Panc1 (cell line): ENCODE data around the gene ASB11.

Experiments
- SIN3A ChIP-seq: IDR thresholded peaks from 2 replicates; pipeline ENCODE4 v1.6.1; 2012; ENCODE audit warnings: low read depth, mild to moderate bottlenecking, low read length, moderate library complexity, borderline replicate concordance; ENCODE audit not compliant: insufficient read depth
- TF ChIP-seq, protein P1 (sequence below): fragments of 450-650 bp; IDR thresholded peaks from 2 replicates; pipeline ENCODE4 v1.5.1; 2017; ENCODE audit warnings: mild to moderate bottlenecking

DNA sequence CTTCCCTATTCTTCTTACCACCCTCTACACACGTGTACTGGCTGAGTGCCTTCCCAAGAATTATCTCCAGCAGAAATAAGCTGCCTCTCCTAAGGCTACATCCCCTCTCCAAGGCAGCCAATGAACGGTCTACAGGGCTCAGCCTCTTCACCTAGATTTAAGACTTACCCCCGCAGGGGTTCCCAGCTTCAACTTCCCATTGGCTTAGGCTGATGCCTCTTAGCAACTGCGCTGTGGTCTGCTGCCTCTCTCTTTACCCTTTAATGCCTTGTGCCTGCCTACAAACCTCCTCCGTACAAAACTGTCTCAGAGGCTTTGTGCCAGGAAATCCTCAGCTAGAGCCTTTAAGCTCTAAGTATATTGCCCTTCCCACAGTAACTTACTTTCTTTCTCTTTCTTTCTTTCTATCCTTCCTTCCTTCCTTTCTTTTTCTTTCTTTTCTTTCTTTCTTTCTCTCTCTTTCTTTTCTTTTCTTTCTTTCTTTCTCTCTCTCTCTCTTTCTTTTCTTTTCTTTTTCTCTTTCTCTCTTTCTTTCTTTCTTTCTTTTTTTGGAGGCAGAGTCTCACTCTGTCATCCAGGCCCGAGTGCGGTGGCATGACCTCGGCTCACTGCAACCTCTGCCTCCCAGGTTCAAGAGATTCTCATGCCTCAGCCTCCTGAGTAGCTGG, 35.0 kb upstream of the ASB11 start:
- TF ChIP-seq, protein P1, sequence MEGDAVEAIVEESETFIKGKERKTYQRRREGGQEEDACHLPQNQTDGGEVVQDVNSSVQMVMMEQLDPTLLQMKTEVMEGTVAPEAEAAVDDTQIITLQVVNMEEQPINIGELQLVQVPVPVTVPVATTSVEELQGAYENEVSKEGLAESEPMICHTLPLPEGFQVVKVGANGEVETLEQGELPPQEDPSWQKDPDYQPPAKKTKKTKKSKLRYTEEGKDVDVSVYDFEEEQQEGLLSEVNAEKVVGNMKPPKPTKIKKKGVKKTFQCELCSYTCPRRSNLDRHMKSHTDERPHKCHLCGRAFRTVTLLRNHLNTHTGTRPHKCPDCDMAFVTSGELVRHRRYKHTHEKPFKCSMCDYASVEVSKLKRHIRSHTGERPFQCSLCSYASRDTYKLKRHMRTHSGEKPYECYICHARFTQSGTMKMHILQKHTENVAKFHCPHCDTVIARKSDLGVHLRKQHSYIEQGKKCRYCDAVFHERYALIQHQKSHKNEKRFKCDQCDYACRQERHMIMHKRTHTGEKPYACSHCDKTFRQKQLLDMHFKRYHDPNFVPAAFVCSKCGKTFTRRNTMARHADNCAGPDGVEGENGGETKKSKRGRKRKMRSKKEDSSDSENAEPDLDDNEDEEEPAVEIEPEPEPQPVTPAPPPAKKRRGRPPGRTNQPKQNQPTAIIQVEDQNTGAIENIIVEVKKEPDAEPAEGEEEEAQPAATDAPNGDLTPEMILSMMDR = no peak
- TF ChIP-seq SIN3A = no peak
